GM12874 (cell line): Measurements from ENCODE around the gene UGT1A4.

ENCODE experiments used
- TF ChIP-seq, protein P1 (sequence below): IDR thresholded peaks from 2 replicates; pipeline ENCODE4 v1.5.1; 2011; ENCODE audit warnings: low read depth, mild to moderate bottlenecking, control low read depth, low read length, moderate library complexity; ENCODE audit not compliant: insufficient read depth

Gene UGT1A4

DNA sequence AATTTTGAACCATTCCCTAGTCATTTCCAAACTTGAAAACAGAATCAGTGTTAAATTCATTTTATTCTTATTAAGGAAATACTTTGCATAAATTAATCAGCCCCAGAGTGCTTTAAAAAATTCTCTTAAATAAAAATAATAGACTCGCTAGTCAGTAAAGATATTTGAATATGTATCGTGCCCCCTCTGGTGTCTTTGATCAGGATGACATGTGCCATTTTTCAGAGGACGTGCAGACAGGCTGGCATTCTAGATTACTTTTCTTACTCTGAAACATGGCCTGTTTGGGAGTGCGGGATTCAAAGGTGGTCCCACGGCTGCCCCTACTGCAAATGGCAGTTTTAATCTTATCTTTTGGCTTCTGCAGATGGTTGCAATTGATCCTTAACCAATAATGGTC is 54.0 kb downstream of the UGT1A4 start:
- TF ChIP-seq, protein P1, sequence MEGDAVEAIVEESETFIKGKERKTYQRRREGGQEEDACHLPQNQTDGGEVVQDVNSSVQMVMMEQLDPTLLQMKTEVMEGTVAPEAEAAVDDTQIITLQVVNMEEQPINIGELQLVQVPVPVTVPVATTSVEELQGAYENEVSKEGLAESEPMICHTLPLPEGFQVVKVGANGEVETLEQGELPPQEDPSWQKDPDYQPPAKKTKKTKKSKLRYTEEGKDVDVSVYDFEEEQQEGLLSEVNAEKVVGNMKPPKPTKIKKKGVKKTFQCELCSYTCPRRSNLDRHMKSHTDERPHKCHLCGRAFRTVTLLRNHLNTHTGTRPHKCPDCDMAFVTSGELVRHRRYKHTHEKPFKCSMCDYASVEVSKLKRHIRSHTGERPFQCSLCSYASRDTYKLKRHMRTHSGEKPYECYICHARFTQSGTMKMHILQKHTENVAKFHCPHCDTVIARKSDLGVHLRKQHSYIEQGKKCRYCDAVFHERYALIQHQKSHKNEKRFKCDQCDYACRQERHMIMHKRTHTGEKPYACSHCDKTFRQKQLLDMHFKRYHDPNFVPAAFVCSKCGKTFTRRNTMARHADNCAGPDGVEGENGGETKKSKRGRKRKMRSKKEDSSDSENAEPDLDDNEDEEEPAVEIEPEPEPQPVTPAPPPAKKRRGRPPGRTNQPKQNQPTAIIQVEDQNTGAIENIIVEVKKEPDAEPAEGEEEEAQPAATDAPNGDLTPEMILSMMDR: no peak

GRCh38 chr2:233773854-233774253 is 55.3 kb downstream of the UGT1A4 start:
- TF ChIP-seq, protein P1: no peak

- TF ChIP-seq, protein P1: no peak
These were observed 56.9 kb downstream of the UGT1A4 start for GRCh38 chr2:233775414-233775813.

DNA sequence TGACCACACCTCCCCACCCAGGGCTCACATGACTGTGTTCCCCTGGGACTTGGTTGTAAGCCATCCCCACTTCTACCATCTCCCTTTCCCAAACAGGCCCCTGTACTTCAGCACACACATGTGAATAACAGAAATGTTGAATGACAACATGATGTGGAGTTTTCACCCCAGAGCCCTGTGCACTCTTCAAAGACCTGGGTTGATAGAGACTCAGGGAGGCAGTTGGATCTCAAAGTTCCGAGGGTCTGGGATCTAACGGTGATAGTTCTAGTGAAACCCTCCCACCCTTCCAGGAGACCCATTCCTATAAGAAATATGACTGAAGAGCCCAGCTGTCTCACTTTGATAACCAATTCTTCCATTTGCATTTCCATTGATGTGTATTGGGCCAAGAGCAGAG is 59.5 kb downstream of the UGT1A4 start, which contains the start of gene MROH2A:
TSS of gene MROH2A (plus strand) at position 301 of the 400 bp plus-strand sequence. CDS start 1,029 bp downstream, outside the sequence.
- TF ChIP-seq, protein P1: no peak

DNA sequence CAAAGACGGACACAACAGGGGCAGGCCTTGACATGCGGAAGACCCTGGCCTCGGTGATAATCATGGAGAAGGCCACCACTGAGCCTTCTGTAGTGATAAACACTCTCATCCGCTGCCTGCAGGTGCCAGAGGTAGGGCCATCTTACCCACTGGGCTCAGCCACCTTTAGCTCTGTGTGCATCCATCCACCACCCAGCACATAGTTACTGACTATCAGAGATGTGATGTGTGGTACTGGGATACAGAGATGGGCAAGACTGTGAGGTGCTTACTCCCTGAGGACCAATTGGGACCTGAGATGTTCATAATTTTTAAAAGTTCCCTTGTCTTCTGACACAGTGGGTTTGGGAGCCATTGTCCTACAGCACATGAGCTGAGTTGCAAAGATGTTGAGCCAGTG is 61.2 kb downstream of the UGT1A4 start:
- TF ChIP-seq, protein P1: no peak

GRCh38 chr2:233780771-233781170 is 62.2 kb downstream of the UGT1A4 start:
- TF ChIP-seq, protein P1: no peak

DNA sequence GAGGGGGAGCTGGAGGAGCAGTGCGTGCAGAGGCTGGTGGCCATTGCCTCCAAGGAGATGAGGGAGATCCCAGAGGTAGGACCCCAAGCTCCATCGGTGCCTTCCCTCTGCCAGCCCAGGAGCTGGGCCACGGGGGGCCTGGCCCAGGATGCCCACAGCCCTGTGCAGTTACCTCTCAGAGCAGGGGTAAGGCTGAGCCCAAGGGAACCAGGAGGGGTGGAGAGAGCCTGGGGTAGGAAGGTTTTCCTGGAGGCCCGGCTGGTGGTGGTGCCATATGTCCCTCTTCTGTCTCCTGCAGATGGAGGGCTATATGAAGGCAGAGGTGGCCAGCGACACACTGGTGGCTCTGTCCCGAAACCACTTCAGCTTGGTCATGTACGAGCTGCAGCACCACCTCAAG is 71.0 kb downstream of the UGT1A4 start:
- TF ChIP-seq, protein P1: no peak
